GM18951 (cell line): Measurements from ENCODE around the gene APLF.

Experiments
- POLR2A ChIP-seq: IDR thresholded peaks from 4 replicates; pipeline ENCODE4 v1.6.1; 2011; ENCODE audit warnings: mild to moderate bottlenecking; ENCODE audit not compliant: insufficient read length, insufficient read depth; ENCODE audit errors: extremely low read depth
- in situ Hi-C: fragments of 300-500 bp; cut with MboI; formaldehyde crosslinking; loops from one replicate; pipeline ENCODE4 v1.12.0; 2022; ENCODE audit warnings: low sequenced_read_pairs, mixed read lengths, inconsistent platforms; ENCODE audit not compliant: unreplicated experiment

APLF gene

DNA sequence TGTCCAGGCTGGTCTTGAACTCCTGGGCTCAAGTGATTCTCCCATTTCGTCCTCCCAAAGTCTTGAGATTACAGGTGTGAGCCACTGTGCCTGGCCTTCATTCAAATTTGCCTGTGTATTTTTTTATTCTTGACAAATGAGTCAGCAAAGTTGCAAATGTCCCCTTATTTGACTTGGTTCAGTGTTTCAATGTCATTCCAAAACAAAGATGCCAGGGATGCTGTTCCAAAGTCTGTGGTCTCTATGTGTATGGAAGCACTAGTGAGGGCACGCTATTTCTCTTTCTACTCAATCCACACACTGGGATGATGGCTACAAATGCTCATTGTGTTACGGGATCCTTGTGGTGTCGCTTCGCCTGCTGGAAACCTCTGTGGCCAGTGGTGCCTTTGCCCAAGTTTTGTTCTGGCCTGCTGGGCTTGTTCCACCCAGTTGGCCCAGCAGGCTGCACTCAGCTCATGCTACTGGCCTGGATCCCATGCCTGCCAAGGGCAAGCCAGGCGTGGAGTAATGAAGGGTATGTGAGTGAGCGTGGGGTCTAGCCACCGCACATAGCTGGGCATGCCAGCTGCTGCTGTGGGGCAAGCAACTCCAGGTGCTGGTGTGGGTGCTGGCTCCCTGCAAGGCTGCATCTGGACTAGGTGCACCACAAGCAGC, 35.9 kb upstream of the APLF start:
- in situ Hi-C loops, result no loop called here
- no peak for TF ChIP-seq POLR2A

DNA sequence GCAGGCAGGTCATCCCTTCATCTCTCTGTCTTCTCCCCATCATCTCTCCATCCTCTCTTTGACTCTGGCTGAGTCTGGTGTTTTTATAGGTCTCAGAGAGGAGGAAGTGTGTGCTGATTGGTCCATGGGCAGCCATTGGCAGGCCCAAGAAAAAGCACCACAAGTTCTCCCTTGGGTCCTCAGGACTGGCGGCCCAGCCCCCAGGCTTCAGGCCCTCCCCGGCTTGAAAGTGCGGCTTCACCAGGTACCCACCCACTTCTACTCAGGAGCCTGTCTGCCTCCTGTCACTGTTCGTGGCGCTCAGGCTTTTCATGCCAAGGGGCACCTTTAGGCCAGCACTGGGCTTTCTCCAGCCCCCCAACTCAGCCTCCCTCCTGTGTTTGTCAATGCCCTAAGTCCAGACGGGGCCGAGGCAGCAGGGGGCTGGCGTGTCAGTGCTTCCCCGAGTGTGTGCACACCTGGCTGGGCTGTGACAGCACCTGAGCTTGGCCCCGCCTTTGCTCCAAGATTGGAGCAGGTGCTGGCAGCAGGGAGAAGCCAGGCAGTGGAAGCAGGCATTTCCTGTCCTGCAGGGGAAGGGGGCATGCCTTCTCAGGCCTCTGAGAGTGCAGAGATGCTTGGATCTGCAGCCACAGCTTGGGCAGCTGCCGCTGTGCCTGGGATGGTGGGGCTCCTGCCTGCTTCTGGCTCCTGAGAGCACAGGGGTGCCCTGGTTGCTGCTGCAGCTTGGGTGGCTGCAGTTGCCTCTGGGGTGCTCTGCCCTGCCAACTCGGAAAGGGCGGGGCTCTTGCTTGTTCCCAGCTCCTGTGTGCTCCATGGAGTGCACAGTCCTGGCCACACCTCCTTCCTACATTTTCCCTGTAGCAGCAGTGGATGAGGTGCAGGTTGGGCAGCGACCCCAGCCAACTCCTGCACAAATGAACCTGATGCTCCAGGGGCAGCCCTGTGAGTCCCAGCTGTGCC, 34.4 kb upstream of the APLF start:
- in situ Hi-C loops, result no loop called here
- TF ChIP-seq POLR2A, result no peak

DNA sequence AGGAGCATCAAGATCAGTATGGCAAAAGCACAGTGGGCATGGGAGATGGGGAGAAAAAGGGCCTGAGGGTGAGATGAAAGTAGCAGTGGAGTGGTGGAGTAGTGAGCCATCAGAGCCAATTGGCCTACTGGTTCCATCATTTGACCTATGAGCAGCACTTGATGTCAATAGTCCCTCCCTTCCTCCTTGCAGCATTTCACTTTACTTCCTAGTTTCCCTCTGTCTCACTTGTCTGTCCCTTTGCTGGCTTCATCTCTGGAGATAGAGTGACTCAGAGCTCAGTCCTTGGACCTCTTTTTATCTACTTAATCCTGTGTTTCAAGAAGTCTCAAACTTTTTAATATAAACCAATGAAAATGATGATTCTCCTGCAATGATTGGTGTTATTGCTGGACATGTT, 32.4 kb upstream of the APLF start:
- in situ Hi-C loops, result loop anchor here (5.0 kb wide), 1 partner anchor 78 kb away; no protein-coding TSS in a partner anchor
- TF ChIP-seq POLR2A, result no peak

DNA sequence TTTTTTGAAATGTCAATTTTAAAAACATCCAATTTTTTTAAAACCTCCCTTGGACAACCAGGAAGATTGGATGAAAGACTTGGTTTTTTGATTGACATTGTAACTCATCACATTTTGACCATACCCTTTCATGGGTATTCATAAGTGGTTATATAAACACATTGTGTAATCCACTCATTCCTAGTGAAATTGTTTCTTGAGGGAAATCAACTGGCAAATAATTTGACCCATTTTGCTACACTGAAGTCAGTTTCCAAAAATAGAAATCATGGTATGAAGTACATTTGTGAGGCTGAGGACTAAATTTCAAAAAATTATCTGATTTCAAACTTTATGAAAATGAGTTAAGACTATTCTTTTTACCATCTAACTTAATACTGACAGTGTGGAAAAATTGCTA, 31.8 kb upstream of the APLF start:
- in situ Hi-C loops, result loop anchor here (5.0 kb wide), 1 partner anchor 78 kb away; no protein-coding TSS in a partner anchor

DNA sequence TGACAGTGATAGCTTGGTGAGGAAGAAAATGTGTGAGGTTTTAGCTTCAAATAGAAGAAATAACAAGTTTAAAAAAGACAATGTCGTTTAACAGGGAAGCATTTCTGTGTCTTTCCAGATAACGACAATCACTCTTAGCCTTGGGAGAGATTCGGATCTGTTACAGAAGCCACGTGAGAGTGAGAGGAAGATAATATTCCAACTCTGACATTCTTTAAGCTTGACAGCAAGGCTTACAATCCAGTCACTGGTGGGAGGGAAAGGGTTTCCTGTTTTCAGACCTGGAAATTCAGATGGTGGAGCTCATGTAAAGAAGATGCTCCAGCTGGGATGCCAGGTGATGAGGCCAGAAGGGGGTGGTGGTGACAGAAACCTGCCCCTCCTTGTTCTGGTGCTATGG, 31.1 kb upstream of the APLF start:
- in situ Hi-C loops, result loop anchor here (5.0 kb wide), 1 partner anchor 79 kb away; no protein-coding TSS in a partner anchor
- TF ChIP-seq POLR2A, result no peak

More for the DNA sequence above, 31.8 kb upstream of the APLF start:
- TF ChIP-seq POLR2A, result no peak

DNA sequence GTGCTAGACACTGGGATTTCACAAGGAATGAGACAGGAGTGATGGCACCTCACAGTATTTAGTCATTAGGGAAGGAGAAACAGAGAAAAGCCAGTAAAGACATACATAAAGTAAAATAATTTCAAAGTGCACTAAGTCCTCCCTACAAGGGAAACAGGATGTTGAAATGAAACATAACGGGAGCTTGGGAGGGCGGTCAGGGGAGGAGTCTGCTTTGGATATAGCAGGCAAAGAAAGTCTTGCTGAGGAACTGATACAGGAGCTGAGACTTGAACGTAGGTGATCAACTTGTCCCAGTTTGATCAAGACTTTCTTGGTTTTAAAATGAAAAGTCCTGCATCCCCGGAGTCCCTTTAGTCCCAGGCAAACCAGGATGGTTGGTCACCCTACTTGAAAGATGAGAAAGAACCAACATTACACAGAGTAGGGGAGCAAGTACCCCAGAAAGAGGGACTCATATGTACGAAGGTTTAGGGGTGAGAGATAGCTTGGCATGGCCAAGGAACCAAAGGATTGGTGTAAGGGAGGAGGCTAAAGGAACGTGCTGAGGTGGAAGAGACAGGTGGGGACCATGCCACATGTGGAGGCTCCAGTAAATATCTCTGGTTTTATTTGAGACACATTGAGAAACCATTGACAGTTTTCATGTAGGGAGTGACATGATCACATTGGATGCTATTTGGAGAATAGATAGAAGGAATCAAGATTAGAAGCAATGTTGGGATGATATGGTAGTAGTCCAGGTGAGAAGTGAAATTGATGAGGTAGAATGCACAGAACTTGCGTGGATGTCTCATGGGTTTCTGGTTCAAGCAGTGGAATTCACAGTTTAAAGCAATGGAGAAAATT, 28.7 kb upstream of the APLF start:
- peak; percentile 34 for TF ChIP-seq POLR2A
- in situ Hi-C loops, result loop anchor here (5.0 kb wide), 1 partner anchor 81 kb away; no protein-coding TSS in a partner anchor

DNA sequence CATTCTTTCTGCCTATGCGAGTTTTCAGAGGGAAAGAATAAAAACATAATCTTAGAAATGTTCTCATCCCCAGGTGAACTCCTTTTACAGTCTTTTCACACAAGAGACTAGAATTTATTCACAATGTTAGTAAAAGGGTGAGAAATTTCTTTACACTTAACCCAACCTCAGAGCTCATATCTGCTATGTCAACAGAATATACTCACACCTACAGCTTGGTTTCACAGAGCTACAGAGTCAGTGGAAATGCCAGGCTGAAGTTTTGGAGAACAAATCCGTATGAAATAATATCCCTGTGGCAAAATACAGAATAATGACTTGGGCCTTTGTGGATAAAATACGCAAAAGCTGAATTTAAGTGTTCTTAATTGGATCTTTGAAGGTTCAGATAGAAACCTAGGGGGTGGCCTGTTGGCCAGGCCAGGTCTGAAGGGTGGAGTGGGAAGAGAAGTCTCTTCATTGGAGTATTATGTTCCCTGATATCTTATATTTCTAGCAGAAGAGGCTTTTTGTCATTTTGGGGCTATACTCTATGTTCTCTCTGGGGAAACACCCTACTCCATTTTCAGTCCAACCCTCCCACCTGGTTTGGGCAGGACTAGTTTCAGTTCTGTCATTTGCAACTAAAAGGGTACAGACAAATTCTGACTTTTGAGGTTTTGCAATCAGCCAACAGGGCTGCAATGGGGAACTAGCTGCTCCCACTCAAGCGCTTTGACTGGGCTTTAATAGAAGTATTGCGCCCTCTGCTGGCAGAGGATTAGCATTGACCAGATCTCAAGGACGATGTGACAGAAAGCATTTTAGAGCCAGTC, 26.0 kb upstream of the APLF start:
- TF ChIP-seq POLR2A, result no peak
- in situ Hi-C loops, result loop anchor here (10.0 kb wide), 2 partner anchors 157 to 317 kb away; no protein-coding TSS in a partner anchor

DNA sequence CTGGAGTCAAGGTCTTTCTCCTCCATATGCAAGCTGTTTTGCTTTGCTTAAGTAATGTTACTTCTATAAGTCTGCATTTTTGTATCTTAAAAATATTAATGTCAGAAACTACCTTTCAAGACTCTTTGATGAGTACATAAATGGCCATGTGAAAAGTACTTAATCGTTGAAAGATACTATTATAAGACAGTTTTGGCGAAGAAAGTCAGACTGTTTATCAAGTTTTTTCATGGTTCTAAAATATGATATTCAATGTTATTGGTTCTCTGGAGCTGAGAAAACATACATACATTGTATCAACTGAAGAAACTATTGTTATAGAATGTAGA, 25.4 kb upstream of the APLF start:
- in situ Hi-C loops, result loop anchor here (10.0 kb wide), 2 partner anchors 157 to 317 kb away; no protein-coding TSS in a partner anchor
- TF ChIP-seq POLR2A, result no peak

DNA sequence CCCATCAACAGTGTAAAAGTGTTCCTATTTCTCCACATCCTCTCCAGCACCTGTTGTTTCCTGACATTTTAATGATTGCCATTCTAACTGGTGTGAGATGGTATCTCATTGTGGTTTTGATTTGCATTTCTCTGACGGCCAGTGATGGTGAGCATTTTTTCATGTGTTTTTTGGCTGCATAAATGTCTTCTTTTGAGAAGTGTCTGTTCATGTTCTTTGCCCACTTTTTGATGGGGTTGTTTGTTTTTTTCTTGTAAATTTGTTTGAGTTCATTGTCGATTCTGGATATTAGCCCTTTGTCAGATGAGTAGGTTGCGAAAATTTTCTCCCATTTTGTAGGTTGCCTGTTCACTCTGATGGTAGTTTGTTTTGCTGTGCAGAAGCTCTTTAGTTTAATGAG, 21.0 kb upstream of the APLF start:
- in situ Hi-C loops, result loop anchor here (10.0 kb wide), 2 partner anchors 162 to 322 kb away; no protein-coding TSS in a partner anchor

DNA sequence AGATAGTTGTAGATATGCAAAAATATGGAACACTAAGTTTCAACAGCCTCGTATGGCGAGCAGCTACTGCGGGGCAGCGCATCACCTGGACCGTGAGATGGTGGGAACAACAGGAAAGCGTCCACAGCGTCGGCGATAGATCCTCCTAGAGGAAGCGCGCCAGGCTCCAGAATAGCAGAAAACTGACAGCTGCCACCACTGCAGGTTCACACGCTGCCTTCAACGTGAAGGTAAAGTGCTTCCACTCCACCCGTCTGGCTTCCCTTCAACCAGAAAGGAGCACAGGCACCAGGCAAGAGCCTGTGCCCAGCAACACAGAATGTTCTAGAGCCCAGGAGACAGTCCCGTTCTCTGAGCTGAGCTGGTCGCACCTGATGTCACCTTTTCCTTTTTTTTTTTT, 20.3 kb upstream of the APLF start:
- in situ Hi-C loops, result loop anchor here (10.0 kb wide), 2 partner anchors 162 to 322 kb away; no protein-coding TSS in a partner anchor
- no peak for TF ChIP-seq POLR2A

DNA sequence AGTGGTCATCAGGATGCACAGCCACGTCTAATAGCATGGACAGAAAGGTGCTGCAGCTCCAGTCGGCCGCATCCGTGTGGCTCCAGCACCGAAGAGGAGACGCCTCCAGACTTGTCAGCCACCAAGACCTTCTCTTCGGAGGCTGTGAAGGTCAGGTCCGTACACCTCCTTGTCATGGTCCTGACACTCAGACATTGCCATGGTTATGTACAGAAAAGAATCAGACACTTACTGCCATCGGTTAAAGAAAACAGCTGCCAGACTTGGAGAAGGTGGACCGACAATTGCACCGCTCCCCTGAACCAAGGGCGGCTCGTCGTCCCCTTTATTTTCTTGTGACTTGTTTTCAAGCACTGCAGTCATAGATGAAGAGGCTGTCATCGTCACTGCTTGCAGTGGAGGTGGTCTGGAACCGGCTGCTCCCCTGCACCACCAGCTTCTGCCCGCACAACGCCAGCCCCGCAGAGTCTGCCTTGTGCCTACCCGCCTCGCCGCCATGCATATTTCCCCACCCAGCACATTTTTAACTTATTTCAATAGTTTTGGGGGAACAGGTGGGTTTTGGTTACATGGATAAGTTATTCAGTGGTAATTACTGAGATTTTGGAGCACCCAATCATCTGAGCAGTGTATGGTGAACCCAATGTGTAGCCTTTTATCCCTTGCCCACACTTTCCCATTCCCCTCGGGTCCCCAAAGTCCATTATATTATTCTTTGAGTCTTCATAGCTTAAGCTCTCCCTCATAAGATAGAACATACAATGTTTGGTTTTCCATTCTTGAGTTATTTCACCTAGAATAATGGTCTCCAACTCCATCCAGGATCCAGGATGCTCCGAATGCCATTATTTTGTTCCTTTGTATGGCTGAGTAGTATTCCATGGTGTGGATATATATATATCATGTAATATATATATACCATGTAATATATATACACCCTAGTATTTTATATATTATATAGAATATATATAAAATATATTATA, 18.4 kb upstream of the APLF start:
- in situ Hi-C loops, result loop anchor here (10.0 kb wide), 2 partner anchors 164 to 324 kb away; no protein-coding TSS in a partner anchor

More for the DNA sequence above, 18.4 kb upstream of the APLF start:
- TF ChIP-seq POLR2A, result no peak
